22Rv1 (cell line): ENCODE results near the gene RAB43.
A peak's percentile ranks its signal among the peaks of the same experiment; 100 is the strongest.

Experiments used
- CTCF ChIP-seq: fragments of 450-650 bp; IDR thresholded peaks from 2 replicates; pipeline ENCODE4 v1.5.1; 2017; ENCODE audit warnings: mild to moderate bottlenecking
- ZFX ChIP-seq: fragments of 450-650 bp; IDR thresholded peaks from 2 replicates; pipeline ENCODE4 v1.6.1; 2017; ENCODE audit warnings: antibody characterized with exemption, borderline replicate concordance

GRCh38 chr3:129160891-129161859 is 39.6 kb upstream of the RAB43 start, which contains the start of gene ISY1:
- TF ChIP-seq CTCF (peak; percentile 93), ZFX (no peak)
